HepG2 (cell line): ENCODE results near the gene CCDC17. TPM values are rescaled to one million over a fixed set of nuclear protein-coding genes. Genes with fewer than 3 reads are reported as not detected.

Experiments
- ATAC-seq: fragments of 200-7000 bp; cut with Tn5 transposase; 3 replicates; pipeline ENCODE4 v1.9.1; 2020; ENCODE audit warnings: mild to moderate bottlenecking, moderate library complexity
- BruUV-seq: library from RNA; stranded (reverse); fragments of 400-500 nt; replicated peaks from 2 replicates; lab custom pipeline; 2021; lab: Mats Ljungman, UMichigan
- CTCF ChIA-PET: fragments of 300-600 bp; formaldehyde crosslinking; extraction: SDS; loops from one replicate; lab custom pipeline; 2021; ENCODE audit warnings: low total read pairs, inconsistent platforms, low intra/inter-chr PET ratio; lab: Yijun Ruan, JAX
- POLR2A ChIA-PET: fragments of 350-600 bp; sonication (Branson Sonifier 250); formaldehyde crosslinking; loops from one replicate; lab custom pipeline; 2020; ENCODE audit warnings: antibody characterized with exemption, inconsistent platforms; lab: Yijun Ruan, JAX
- DNase-seq: peaks from one replicate; pipeline ENCODE4 v3.0.0-alpha.2; 2015; ENCODE audit warnings: low spot score
- FAIRE-seq: peaks from 3 replicates; lab custom pipeline; 2011; peaks lifted over from hg19 to GRCh38; lab: Jason Lieb, UNC
- H2AFZ ChIP-seq: one replicate; pipeline ENCODE4 v1.6.1; 2011; ENCODE audit warnings: low read length, inconsistent platforms
- H3K27ac ChIP-seq: fragments of 300-600 bp; 3 replicates; pipeline ENCODE4 v1.8.0; 2011; ENCODE audit warnings: mixed run types, mild to moderate bottlenecking, mixed read lengths, low read length, inconsistent platforms; ENCODE audit not compliant: insufficient read depth; ENCODE audit errors: extremely low read length
- H3K27me3 ChIP-seq, 2 experiments: fragments of 200-600 bp in 1 of 2; 2 replicates in 1 of 2; 3 replicates in 1 of 2; pipeline versions ENCODE4 v1.6.0 to v1.8.0; 2011; ENCODE audit warnings: low read length in 2 of 2, mild to moderate bottlenecking in 2 of 2, moderate library complexity in 2 of 2, inconsistent platforms in 1 of 2; ENCODE audit not compliant: insufficient read depth in 2 of 2, control insufficient read depth in 1 of 2
- H3K36me3 ChIP-seq, 2 experiments: fragments of 200-600 bp in 1 of 2; replicated peaks in 1 of 2; 2 replicates in 1 of 2; 3 replicates in 1 of 2; pipeline versions ENCODE4 v1.5.1 to v1.8.0; 2011; ENCODE audit warnings: low read length in 2 of 2, inconsistent platforms in 1 of 2; ENCODE audit not compliant: insufficient read depth in 2 of 2, control insufficient read depth in 1 of 2
- H3K4me1 ChIP-seq: 2 replicates; pipeline ENCODE4 v1.5.1; 2012; ENCODE audit warnings: low read length, inconsistent platforms; ENCODE audit not compliant: insufficient read depth
- H3K4me2 ChIP-seq: 2 replicates; pipeline ENCODE4 v1.6.0; 2011; ENCODE audit warnings: low read depth, low read length, inconsistent platforms
- H3K4me3 ChIP-seq, 3 experiments: fragments of 200-600 bp in 1 of 3; sonication (generic), shearing (Covaris generic) in 1 of 3; replicated peaks in 1 of 3; 2 replicates each; pipeline ENCODE4 v1.5.1; 2011 to 2016; ENCODE audit warnings: low read length in 3 of 3, inconsistent platforms in 2 of 3, low read depth in 2 of 3, mild to moderate bottlenecking in 2 of 3, control low read depth in 1 of 3, mixed read lengths in 1 of 3; ENCODE audit not compliant: insufficient read depth in 1 of 3
- H3K79me2 ChIP-seq: one replicate; pipeline ENCODE4 v1.6.1; 2011; ENCODE audit warnings: low read length, inconsistent platforms; ENCODE audit not compliant: insufficient read depth
- H3K9ac ChIP-seq: 2 replicates; pipeline ENCODE4 v1.6.0; 2011; ENCODE audit warnings: mild to moderate bottlenecking, low read depth, low read length, inconsistent platforms; ENCODE audit not compliant: insufficient read depth
- H3K9me3 ChIP-seq: 2 replicates; pipeline ENCODE4 v1.5.1; 2012; ENCODE audit warnings: mild to moderate bottlenecking, low read length
- H4K20me1 ChIP-seq: 2 replicates; pipeline ENCODE4 v1.6.0; 2011; ENCODE audit warnings: inconsistent platforms, mild to moderate bottlenecking, low read length, moderate library complexity; ENCODE audit not compliant: insufficient read depth
- ATF7-NPFF ChIP-seq: sonication (generic); formaldehyde crosslinking; IDR thresholded peaks from 2 replicates; pipeline ENCODE4 v1.8.1; 2023; ENCODE audit warnings: mild to moderate bottlenecking, low read depth, missing genetic modification reagents, moderate library complexity
- CBX1 ChIP-seq: IDR thresholded peaks from one replicate; pipeline ENCODE4 v1.6.1; 2016; ENCODE audit warnings: antibody characterized with exemption, low read depth
- CENPT ChIP-seq: sonication (generic); formaldehyde crosslinking; IDR thresholded peaks from 2 replicates; pipeline ENCODE4 v1.8.0; 2022; ENCODE audit warnings: low read depth, mild to moderate bottlenecking, moderate library complexity, missing genetic modification reagents
- CREBL2 ChIP-seq: sonication (generic); formaldehyde crosslinking; IDR thresholded peaks from 2 replicates; pipeline ENCODE4 v1.8.1; 2023; ENCODE audit warnings: missing genetic modification reagents, mild to moderate bottlenecking, borderline replicate concordance
- ETV6 ChIP-seq: sonication (generic); formaldehyde crosslinking; conservative IDR thresholded peaks from 2 replicates; pipeline ENCODE4 v1.4.0; 2020; ENCODE audit warnings: missing genetic modification reagents
- MXD1 ChIP-seq: sonication (generic); formaldehyde crosslinking; IDR thresholded peaks from 2 replicates; pipeline ENCODE4 v1.4.0; 2020; ENCODE audit warnings: mild to moderate bottlenecking, missing genetic modification reagents
- NFRKB ChIP-seq: fragments of 450-650 bp; IDR thresholded peaks from 2 replicates; pipeline ENCODE4 v1.6.1; 2017
- RORA ChIP-seq: sonication (generic); formaldehyde crosslinking; IDR thresholded peaks from 2 replicates; pipeline ENCODE4 v1.5.0; 2020; ENCODE audit warnings: mild to moderate bottlenecking, missing genetic modification reagents, moderate library complexity
- SKIL ChIP-seq: sonication (generic); formaldehyde crosslinking; IDR thresholded peaks from 2 replicates; pipeline ENCODE4 v1.8.0; 2022; ENCODE audit warnings: missing genetic modification reagents, mild to moderate bottlenecking, moderate library complexity, borderline replicate concordance
- ZNF121 ChIP-seq: sonication (generic); formaldehyde crosslinking; IDR thresholded peaks from 2 replicates; pipeline ENCODE4 v1.5.0; 2020; ENCODE audit warnings: mild to moderate bottlenecking, missing genetic modification reagents
- ZNF18 ChIP-seq: sonication (generic); formaldehyde crosslinking; IDR thresholded peaks from 2 replicates; pipeline ENCODE4 v1.8.0; 2022; ENCODE audit warnings: mild to moderate bottlenecking, missing genetic modification reagents; ENCODE audit not compliant: insufficient replicate concordance
- ZNF251 ChIP-seq: sonication (generic); formaldehyde crosslinking; IDR thresholded peaks from 2 replicates; pipeline ENCODE4 v1.9.0; 2021; ENCODE audit warnings: mild to moderate bottlenecking, missing genetic modification reagents
- ZNF629 ChIP-seq: sonication (generic); formaldehyde crosslinking; conservative IDR thresholded peaks from 2 replicates; pipeline ENCODE4 v1.5.0; 2020; ENCODE audit warnings: missing genetic modification reagents
- ZNF713 ChIP-seq: sonication (generic); formaldehyde crosslinking; IDR thresholded peaks from 2 replicates; pipeline ENCODE4 v1.4.0; 2020; ENCODE audit warnings: mild to moderate bottlenecking, missing genetic modification reagents
- WGBS: methylation state at CpG from one replicate; pipeline ENCODE4 v1.1.6; 2017; ENCODE audit warnings: low lambda C conversion rate; 5-methylcytosine and 5-hydroxymethylcytosine counted together
- in situ Hi-C: cut with HindIII; loops from 2 replicates; pipeline ENCODE4 v1.10.0; 2017; ENCODE audit warnings: low pct_unique_long_range_greater_than_20kb; ENCODE audit not compliant: extremely low pct_ligation_motif_present
- intact Hi-C: fragments of 100-400 bp; cut with micrococcal nuclease; formaldehyde crosslinking; loops from one replicate; pipeline ENCODE4 v1.10.0; 2022; ENCODE audit not compliant: unreplicated experiment
- polyA plus RNA-seq, 8 experiments: library from polyadenylated mRNA; depleted of rRNA in 3 of 8; stranded (reverse) in 7 of 8; unstranded in 1 of 8; fragments of >200 nt; fragmentation: Illumina TruSeq in 4 of 8; extraction: Trizol in 4 of 8; gene quantifications; 2 replicates each; pipeline versions ENCODE4 v1.2.1 to v1.2.3, GENCODE V29; 2011 to 2016; ENCODE audit warnings: low read depth in 4 of 8, missing spikeins in 1 of 8, mixed read lengths in 1 of 8; ENCODE audit not compliant: insufficient read depth in 1 of 8
- total RNA-seq, 5 experiments: library from RNA; depleted of rRNA; stranded (reverse); fragments of >200 nt; fragmentation: Illumina TruSeq; extraction: Trizol; gene quantifications; 2 replicates each; pipeline ENCODE4 v1.2.3, GENCODE V29; 2016; ENCODE audit warnings: low read depth in 1 of 5

Gene CCDC17
- total and polyA plus RNA-seq, 2 of the 13 experiments (the other 11 are each of a cell fraction or from before 2014, with no cell fraction given), result 1.5 to 3.3 TPM

- H3K9ac ChIP-seq, result no peak overlapping the region
- H3K9me3 ChIP-seq, result no peaks in the 10 kb centered on the region
- FAIRE-seq (no peak), ATAC-seq (no peak), DNase-seq (no peak)
- no peak overlapping the region for H3K4me2 ChIP-seq
- H3K36me3 ChIP-seq, result peaks cover 19 to 50% of the 10 kb centered on the region in 2 experiments
- intact Hi-C loops, result loop anchor here (2.0 kb wide), 1 partner anchor 26 kb away; no protein-coding TSS in a partner anchor
- H3K4me1 ChIP-seq, result peaks cover 46% of the 10 kb centered on the region
- POLR2A ChIA-PET, result interaction anchor here (1.4 to 5.0 kb wide), 2 partner anchors 27 to 74 kb away, joined by 4 to 29 read pairs; partner anchors contain the start of gene GPBP1L1
- WGBS, result 96% methylated on average over 2 of the region's 2 CpGs
- H3K79me2 ChIP-seq, result peaks cover 68% of the 10 kb centered on the region
- in situ Hi-C loops, result no loop called here
- peak overlapping the region; percentile 64 for H3K27ac ChIP-seq
- H3K4me3 ChIP-seq, result no peak overlapping the region
- CTCF ChIA-PET, result no interaction called here
- H4K20me1 ChIP-seq, result peaks cover 32% of the 10 kb centered on the region
- BruUV-seq, result no TSS peak
- H3K27me3 ChIP-seq, result no peaks in the 10 kb centered on the region
- no peak for TF ChIP-seq ZNF251 (CRISPR knock-in tag)
- no peak for TF ChIP-seq ZNF629 (CRISPR knock-in tag)
- no peak for TF ChIP-seq MXD1 (CRISPR knock-in tag)
- peak; percentile 84 for TF ChIP-seq ZNF121 (CRISPR knock-in tag)
- no peak for TF ChIP-seq CBX1
- TF ChIP-seq, all 625 proteins: peak for 1
- no peak overlapping the region for H2AFZ ChIP-seq
These were observed 35.4 kb upstream of the CCDC17 start for GRCh38 chr1:45659222-45659621.

GRCh38 chr1:45658171-45658570 is 34.3 kb upstream of the CCDC17 start:
- Histone ChIP-seq H3K27ac (peak overlapping the region; percentile 64), H2AFZ (no peak overlapping the region), H3K4me1 (peaks cover 46% of the 10 kb centered on the region), H3K27me3 (no peaks in the 10 kb centered on the region), H3K9ac (no peak overlapping the region), H3K9me3 (no peaks in the 10 kb centered on the region), H3K36me3 (peaks cover 21 to 54% of the 10 kb centered on the region in 2 experiments), H3K79me2 (peaks cover 58% of the 10 kb centered on the region), H3K4me2 (peak overlapping the region; percentile 62), H4K20me1 (peaks cover 22% of the 10 kb centered on the region), H3K4me3 (peak overlapping the region in 2 of 3 experiments; percentile 7 to 12; a peak in 1 of 6 replicates)
- ATAC-seq, result peak; percentile 95
- ChIA-PET CTCF (no interaction called here), POLR2A (interaction anchor here (0.9 to 5.0 kb wide), 6 partner anchors 20 to 318 kb away, joined by 3 to 29 read pairs (median 4); partner anchors contain the start of genes GPBP1L1, MUTYH, PRDX1 and TOE1)
- intact Hi-C loops (loop anchor here (2.0 kb wide), 1 partner anchor 27 kb away; no protein-coding TSS in a partner anchor), in situ Hi-C loops (no loop called here)
- no TSS peak for BruUV-seq
- WGBS, result 1% methylated on average over 2 of the region's 2 CpGs
- FAIRE-seq, result peak; percentile 73
- DNase-seq, result peak; percentile 87
- no peak for TF ChIP-seq CENPT (CRISPR knock-in tag)
- no peak for TF ChIP-seq RORA (CRISPR knock-in tag)
- TF ChIP-seq SKIL (CRISPR knock-in tag), result no peak
- TF ChIP-seq CREBL2 (CRISPR knock-in tag), result no peak
- TF ChIP-seq ETV6 (CRISPR knock-in tag), result no peak
- no peak for TF ChIP-seq NFRKB
- no peak for TF ChIP-seq ZNF713 (CRISPR knock-in tag)
- TF ChIP-seq ATF7-NPFF (CRISPR knock-in tag), result no peak
- no peak for TF ChIP-seq ZNF18
